Measurements from ENCODE around the gene ROGDI. TPM values are rescaled to one million over a fixed set of nuclear protein-coding genes. Genes with fewer than 3 reads are reported as not detected.

Gene ROGDI
- total and polyA plus RNA-seq, 2 donors (not counting 3 experiments of a cell fraction or from before 2014, with no cell fraction given): 12.0 to 36.9 TPM

DNA sequence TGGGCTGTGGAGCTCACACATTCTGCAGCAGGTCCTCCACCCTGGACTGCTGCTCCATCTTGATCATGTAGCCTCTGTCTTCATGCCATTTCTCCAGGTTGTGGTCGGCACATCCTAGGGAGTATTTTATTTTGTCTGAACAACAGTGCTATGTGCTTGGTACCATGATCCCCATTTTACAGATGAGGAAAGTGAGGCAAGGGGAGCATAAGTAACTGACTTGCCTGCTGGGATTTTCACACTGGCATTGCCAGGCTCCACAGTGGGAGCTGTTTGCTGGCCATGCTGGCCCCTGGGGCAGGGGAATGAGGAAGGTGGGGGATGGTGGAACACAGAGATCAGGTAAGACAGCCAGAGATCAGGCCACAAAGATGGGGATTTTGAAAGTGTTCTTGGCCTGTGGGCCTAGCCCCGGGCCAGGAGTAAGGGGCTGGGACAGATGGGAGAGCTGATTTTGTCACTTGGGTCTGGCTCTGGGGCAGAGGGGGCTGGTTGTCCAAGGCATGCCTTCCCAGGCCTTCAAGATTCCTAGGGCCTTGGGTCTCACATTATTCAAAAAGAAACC, 26.2 kb downstream of the ROGDI start:
- dilution Hi-C loops (cut with MboI; ENCODE audit: extremely low pct_ligation_motif_present, low sequenced_read_pairs): no loop called here
- no peaks in the 10 kb centered on the region for H3K9me1 ChIP-seq (replicated peaks; ENCODE audit: control insufficient read depth, extremely low read depth, insufficient read depth, low read length)
- CTCF ChIA-PET: no interaction called here
- no peak overlapping the region for H2AFZ ChIP-seq (ENCODE audit: low read depth, low read length)
- no peaks in the 10 kb centered on the region for H3K4me1 ChIP-seq (ENCODE audit: control insufficient read depth, extremely low read depth, insufficient read depth, low read length)
- no peaks in the 10 kb centered on the region for H4K20me1 ChIP-seq (replicated peaks; ENCODE audit: control insufficient read depth, extremely low read depth, insufficient read depth, low read length)
- no peak overlapping the region for H3K27ac ChIP-seq (ENCODE audit: insufficient read depth, low read depth, low read length)
- no peak overlapping the region for H3K4me3 ChIP-seq (replicated peaks in 1 of 3; ENCODE audit: insufficient read depth in 1 of 3, low read depth in 1 of 3, low read length in 3 of 3)
- no peaks in the 10 kb centered on the region for H3K9me3 ChIP-seq (replicated peaks; ENCODE audit: control insufficient read depth, insufficient read depth, low read length)
- no peak overlapping the region for H3K9ac ChIP-seq (replicated peaks; ENCODE audit: extremely low read depth, insufficient read depth, low read length)
- BruUV-seq (replicated peaks): no TSS peak
- H3K36me3 ChIP-seq (ENCODE audit: control insufficient read depth in 2 of 2, extremely low read depth in 1 of 2, insufficient read depth in 2 of 2, low read length in 2 of 2): no peaks in the 10 kb centered on the region
- H3K4me2 ChIP-seq (ENCODE audit: insufficient read depth, low read length): no peak overlapping the region
- DNase-seq (ENCODE audit: low read depth, low spot score) (no peak), FAIRE-seq (no peak)
- no peaks in the 10 kb centered on the region for H3K27me3 ChIP-seq (ENCODE audit: control insufficient read depth in 2 of 2, insufficient read depth in 2 of 2, low read length in 2 of 2)
- H3K79me2 ChIP-seq (ENCODE audit: control insufficient read depth, insufficient read depth, low read length): no peaks in the 10 kb centered on the region
- POLR2A ChIA-PET: no interaction called here
- intact Hi-C loops (cut with micrococcal nuclease): no loop called here
- TF ChIP-seq, protein P1, sequence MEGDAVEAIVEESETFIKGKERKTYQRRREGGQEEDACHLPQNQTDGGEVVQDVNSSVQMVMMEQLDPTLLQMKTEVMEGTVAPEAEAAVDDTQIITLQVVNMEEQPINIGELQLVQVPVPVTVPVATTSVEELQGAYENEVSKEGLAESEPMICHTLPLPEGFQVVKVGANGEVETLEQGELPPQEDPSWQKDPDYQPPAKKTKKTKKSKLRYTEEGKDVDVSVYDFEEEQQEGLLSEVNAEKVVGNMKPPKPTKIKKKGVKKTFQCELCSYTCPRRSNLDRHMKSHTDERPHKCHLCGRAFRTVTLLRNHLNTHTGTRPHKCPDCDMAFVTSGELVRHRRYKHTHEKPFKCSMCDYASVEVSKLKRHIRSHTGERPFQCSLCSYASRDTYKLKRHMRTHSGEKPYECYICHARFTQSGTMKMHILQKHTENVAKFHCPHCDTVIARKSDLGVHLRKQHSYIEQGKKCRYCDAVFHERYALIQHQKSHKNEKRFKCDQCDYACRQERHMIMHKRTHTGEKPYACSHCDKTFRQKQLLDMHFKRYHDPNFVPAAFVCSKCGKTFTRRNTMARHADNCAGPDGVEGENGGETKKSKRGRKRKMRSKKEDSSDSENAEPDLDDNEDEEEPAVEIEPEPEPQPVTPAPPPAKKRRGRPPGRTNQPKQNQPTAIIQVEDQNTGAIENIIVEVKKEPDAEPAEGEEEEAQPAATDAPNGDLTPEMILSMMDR (IDR thresholded peaks at IDR 0.05; ENCODE audit: extremely low read depth in 1 of 2, insufficient read depth in 1 of 2, low read depth in 1 of 2, low read length in 2 of 2): no peak
- TF ChIP-seq EZH2 (IDR thresholded peaks at IDR 0.05; ENCODE audit: borderline replicate concordance, low read depth, low read length, severe bottlenecking) (no peak), JUN (IDR thresholded peaks at IDR 0.05; ENCODE audit: borderline replicate concordance, insufficient read depth, insufficient read length, low read depth) (no peak), FOS (IDR thresholded peaks at IDR 0.05; ENCODE audit: borderline replicate concordance, insufficient read depth, low read length) (no peak), POLR2AphosphoS5 (IDR thresholded peaks at IDR 0.05; ENCODE audit: insufficient read depth, low read depth, low read length) (no peak), GATA2 (IDR thresholded peaks at IDR 0.05; ENCODE audit: insufficient read depth, insufficient read length, low read depth, low read length) (no peak)
- TF ChIP-seq, protein P2, sequence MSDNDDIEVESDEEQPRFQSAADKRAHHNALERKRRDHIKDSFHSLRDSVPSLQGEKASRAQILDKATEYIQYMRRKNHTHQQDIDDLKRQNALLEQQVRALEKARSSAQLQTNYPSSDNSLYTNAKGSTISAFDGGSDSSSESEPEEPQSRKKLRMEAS (IDR thresholded peaks at IDR 0.05; ENCODE audit: insufficient read depth, insufficient read length): no peak
